ENCODE measurements around the gene FAM156A. TPM values are rescaled to one million over a fixed set of nuclear protein-coding genes. Genes with fewer than 3 reads are reported as not detected.
"Not testable (repeated sequence)": the region's sequence is repeated elsewhere in the genome, so short reads cannot be mapped to it uniquely, and the experiment has no call there.

The FAM156A gene
- total RNA-seq, 1 donor from 2014 or later: 24.6 TPM

DNA sequence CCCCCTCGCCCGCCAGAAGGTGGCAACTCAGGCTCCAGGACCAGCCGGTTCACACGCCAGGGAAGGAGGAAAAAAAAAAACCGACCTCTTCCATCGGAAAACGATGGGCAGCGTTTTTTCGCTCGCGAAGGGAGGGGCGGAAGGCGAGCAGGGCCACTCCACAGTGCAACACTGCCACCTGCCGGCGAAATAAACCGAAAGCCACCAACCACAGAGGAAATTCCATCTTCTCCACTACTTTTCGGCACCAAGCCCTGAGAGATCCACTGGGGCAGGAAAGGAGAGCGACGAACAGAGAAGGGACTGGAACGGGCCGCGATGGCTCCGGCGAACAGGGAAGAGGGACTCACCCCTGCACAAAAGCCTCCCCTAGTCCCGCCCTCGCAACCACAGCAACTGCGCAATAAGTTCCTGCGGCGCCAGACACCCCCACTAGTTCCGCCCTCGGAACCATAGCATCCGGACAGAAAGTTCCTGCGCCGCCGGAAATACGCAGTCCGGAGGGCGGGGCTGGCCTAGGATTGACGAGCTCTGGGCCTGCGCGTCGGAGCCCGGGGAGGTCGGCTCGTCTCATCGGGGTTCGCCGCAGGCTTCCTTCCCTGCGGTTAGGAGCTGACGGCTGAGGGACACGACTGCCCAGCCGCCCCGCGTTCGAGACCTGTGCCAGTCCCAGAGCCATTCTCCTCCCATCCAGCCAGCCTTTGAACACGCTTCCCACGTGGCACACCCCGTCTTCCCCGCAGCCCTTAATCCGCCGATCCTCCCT is 23.4 kb downstream of the FAM156A start:
- H3K27me3 Mint-ChIP-seq (ENCODE audit: low read depth): no peaks in the 10 kb centered on the region
- H3K27ac Mint-ChIP-seq (ENCODE audit: unreplicated experiment): peak overlapping the region; percentile 98
- no peaks in the 10 kb centered on the region for H3K36me3 Mint-ChIP-seq (ENCODE audit: low read depth)
- H3K4me3 Mint-ChIP-seq: peak overlapping the region; percentile 93
- peaks cover 11% of the 10 kb centered on the region for H3K4me1 Mint-ChIP-seq
- TF ChIP-seq, protein P1, sequence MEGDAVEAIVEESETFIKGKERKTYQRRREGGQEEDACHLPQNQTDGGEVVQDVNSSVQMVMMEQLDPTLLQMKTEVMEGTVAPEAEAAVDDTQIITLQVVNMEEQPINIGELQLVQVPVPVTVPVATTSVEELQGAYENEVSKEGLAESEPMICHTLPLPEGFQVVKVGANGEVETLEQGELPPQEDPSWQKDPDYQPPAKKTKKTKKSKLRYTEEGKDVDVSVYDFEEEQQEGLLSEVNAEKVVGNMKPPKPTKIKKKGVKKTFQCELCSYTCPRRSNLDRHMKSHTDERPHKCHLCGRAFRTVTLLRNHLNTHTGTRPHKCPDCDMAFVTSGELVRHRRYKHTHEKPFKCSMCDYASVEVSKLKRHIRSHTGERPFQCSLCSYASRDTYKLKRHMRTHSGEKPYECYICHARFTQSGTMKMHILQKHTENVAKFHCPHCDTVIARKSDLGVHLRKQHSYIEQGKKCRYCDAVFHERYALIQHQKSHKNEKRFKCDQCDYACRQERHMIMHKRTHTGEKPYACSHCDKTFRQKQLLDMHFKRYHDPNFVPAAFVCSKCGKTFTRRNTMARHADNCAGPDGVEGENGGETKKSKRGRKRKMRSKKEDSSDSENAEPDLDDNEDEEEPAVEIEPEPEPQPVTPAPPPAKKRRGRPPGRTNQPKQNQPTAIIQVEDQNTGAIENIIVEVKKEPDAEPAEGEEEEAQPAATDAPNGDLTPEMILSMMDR (conservative IDR thresholded peaks at IDR 0.05): peak; percentile 89
- no peaks in the 10 kb centered on the region for H3K9me3 Mint-ChIP-seq
- DNase-seq (ENCODE audit: low read depth, low spot score): peak; percentile 90

DNA sequence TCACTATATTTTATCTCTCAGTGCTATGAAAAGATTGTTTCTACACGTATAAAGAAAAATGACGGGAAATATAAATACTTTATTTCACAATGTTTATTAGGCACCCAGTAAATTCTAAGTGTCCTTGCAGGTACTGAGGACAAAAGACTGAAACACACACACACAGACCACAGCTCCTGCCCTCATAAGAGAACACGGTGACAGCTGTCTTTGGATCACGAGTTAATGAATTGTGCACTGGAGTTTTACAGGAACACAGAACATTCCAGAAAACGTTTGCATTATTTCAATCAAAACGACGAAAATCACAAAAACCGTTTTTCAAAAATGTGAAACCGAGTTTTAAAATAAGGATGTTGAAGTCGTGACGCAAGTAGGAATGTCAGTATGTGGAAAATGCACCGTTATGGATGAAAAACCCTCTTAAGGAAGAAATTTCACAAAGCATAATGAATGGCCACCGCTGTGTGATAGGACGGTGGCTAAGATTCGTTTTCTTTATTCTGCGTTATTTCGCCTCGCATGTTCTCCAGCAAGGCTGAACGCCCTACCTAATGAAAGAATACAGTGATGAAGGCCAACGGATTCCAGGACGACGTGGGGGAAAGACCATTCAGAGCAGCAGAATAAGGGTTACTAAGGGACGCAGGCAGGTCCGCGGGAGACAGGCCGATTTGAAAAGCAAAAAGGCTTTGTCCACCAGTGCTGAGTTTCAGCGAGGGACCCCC is 24.2 kb downstream of the FAM156A start:
- peaks cover 11% of the 10 kb centered on the region for H3K4me1 Mint-ChIP-seq
- H3K36me3 Mint-ChIP-seq (ENCODE audit: low read depth): peaks cover 3% of the 10 kb centered on the region
- no peaks in the 10 kb centered on the region for H3K27me3 Mint-ChIP-seq (ENCODE audit: low read depth)
- no peak for DNase-seq (ENCODE audit: low read depth, low spot score)
- TF ChIP-seq, protein P1 (conservative IDR thresholded peaks at IDR 0.05): no peak
- peak overlapping the region; percentile 98 for H3K27ac Mint-ChIP-seq (ENCODE audit: unreplicated experiment)
- H3K4me3 Mint-ChIP-seq: peak overlapping the region; percentile 93
- H3K9me3 Mint-ChIP-seq: no peaks in the 10 kb centered on the region

DNA sequence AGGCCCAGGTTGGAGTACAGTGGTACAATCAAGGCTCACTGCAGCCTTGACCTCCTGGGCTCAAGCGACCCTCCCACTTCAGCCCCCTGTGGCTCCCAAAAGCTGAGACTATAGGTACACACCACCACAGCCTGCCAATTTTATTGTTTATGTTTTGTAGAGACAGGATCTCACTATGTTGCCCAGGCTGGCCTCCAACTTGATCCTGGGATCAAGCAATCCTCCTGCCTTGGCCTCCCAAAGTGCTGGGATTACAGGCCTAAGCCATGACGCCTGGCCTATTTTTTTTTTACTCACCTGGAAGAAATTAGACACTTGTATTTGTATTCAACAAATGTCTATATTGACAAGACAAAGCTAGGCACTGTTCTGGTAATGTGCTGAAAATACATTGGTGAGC is 25.1 kb downstream of the FAM156A start:
- TF ChIP-seq, protein P1 (conservative IDR thresholded peaks at IDR 0.05): no peak
- peaks cover 4% of the 10 kb centered on the region for H3K36me3 Mint-ChIP-seq (ENCODE audit: low read depth)
- no peak for DNase-seq (ENCODE audit: low read depth, low spot score)
- no peak overlapping the region for H3K4me3 Mint-ChIP-seq
- H3K4me1 Mint-ChIP-seq: peaks cover 11% of the 10 kb centered on the region
- H3K27ac Mint-ChIP-seq (ENCODE audit: unreplicated experiment): no peak overlapping the region
- H3K27me3 Mint-ChIP-seq (ENCODE audit: low read depth): no peaks in the 10 kb centered on the region
- H3K9me3 Mint-ChIP-seq: no peaks in the 10 kb centered on the region

DNA sequence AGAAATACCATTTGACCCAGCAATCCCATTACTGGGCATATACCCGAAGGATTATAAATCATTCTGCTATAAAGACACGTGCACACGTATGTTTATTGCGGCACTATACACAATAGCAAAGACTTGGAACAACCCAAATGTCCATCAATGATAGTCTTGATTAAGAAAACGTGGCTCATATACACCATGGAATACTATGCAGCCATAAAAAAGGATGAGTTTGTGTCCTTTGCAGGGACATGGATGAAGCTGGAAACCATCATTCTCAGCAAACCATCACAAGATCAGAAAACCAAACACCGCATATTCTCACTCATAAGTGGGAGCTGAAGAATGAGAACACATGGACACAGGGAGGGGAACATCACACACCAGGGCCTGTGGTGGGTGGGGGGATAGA is 28.1 kb downstream of the FAM156A start:
- H3K4me3 Mint-ChIP-seq; H3K9me3 Mint-ChIP-seq; H3K27me3 Mint-ChIP-seq (ENCODE audit: low read depth); DNase-seq (ENCODE audit: low read depth, low spot score); H3K27ac Mint-ChIP-seq (ENCODE audit: unreplicated experiment); H3K36me3 Mint-ChIP-seq (ENCODE audit: low read depth); H3K4me1 Mint-ChIP-seq: not testable (repeated sequence)

DNA sequence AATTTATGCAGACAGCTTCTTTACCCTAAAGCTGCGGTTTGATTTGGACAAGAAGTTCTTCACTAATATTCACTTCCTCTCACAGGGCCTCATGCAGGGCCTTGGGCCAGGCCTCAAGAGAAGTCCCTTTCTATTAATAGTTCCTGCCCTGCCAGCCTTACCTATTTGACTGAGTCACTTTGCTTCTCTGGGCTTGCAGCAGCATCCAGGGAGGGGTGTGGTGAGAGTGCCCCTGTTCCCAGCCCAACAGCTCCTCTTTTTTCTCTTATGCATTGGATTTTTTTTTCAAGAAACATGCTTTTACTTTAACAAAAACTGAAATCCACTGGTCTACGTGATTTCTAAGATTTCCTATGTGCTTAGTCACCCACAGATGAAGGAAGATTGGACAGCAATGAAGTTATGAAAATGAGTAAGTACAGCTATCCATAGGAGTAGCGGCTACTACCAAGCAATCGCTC is 34.5 kb downstream of the FAM156A start:
- Mint-ChIP-seq H3K36me3 (ENCODE audit: low read depth) (no peaks in the 10 kb centered on the region), H3K4me3 (no peak overlapping the region), H3K4me1 (peaks cover 6% of the 10 kb centered on the region), H3K9me3 (no peaks in the 10 kb centered on the region), H3K27ac (ENCODE audit: unreplicated experiment) (peak overlapping the region; percentile 60), H3K27me3 (ENCODE audit: low read depth) (no peaks in the 10 kb centered on the region)
- no peak for DNase-seq (ENCODE audit: low read depth, low spot score)
- TF ChIP-seq, protein P1 (conservative IDR thresholded peaks at IDR 0.05): no peak

DNA sequence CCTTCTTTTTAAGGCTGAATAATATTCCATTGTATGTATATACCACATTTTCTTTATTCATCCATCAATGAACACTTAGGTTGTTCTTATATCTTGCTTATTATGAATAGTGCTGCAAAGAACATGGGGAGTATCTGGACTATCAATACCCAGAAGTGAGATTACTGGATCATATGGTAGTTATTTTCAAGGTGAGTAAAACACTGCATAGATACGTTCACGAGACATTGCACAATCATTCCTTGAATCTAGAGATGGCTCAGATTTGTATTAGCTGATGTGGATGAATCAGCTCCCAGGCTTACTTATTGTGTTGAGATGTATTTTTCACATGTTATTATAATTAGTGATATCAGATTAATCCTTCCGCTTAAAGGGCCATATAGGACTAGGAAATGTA is 43.6 kb downstream of the FAM156A start:
- H3K27ac Mint-ChIP-seq (ENCODE audit: unreplicated experiment); DNase-seq (ENCODE audit: low read depth, low spot score): not testable (repeated sequence)

DNA sequence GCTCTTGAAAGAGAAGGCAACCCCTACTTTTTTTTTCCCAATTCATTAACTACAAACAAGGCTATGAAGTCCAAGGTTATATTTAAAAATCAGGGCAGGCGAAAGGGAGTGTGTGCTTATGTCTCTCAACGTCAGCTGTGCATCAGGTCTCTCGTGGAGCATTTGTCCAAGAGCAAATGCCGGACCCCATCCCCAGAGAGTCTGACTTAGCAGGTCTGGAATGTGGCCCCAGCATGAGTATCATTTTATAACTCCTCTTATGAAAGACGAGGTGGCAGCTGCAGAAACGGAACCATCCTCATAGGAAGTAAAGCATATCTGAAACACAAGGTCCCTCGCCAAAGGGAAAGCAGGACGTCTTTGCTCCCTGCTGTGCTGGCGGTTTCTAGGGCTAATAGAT is 44.6 kb downstream of the FAM156A start:
- H3K27ac Mint-ChIP-seq (ENCODE audit: unreplicated experiment); H3K4me3 Mint-ChIP-seq; H3K4me1 Mint-ChIP-seq; H3K36me3 Mint-ChIP-seq (ENCODE audit: low read depth); H3K9me3 Mint-ChIP-seq; H3K27me3 Mint-ChIP-seq (ENCODE audit: low read depth); DNase-seq (ENCODE audit: low read depth, low spot score): not testable (repeated sequence)

More for the DNA sequence above, 43.6 kb downstream of the FAM156A start:
- not testable (repeated sequence) for H3K4me3 Mint-ChIP-seq; H3K36me3 Mint-ChIP-seq (ENCODE audit: low read depth); H3K27me3 Mint-ChIP-seq (ENCODE audit: low read depth); H3K9me3 Mint-ChIP-seq; H3K4me1 Mint-ChIP-seq

DNA sequence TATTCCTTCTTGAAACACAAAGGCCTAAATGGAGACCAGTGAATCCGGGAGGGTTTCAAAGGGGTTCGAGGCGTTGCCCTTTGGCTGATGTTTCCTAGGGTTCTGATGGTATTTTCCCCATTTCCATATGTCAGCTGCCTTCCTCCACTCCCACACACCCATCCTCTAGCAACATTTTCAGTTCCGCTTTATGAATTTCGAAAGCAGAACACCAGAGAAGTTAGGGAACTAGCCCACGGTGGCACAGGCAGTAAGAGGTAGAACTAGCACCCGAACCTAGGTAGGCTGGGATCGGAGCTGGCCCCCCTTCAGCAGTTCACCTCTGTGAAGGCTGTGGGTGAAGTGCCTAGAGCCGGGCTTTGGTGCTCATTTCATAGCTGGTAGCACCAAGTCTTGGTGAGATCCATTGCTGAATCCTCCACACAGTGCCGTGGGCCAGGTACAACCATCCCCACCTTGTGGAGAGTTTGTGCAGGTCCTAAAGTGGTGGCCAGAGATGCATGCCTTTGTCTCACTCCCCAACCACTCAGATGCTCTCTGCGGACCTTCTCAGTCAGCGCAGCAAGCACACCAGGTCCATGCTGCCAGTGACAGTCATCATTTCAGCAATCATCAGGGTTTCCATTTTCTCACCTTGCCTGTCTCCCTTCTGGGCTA is 48.9 kb downstream of the FAM156A start:
- H3K36me3 Mint-ChIP-seq (ENCODE audit: low read depth); H3K9me3 Mint-ChIP-seq; H3K27me3 Mint-ChIP-seq (ENCODE audit: low read depth); DNase-seq (ENCODE audit: low read depth, low spot score); H3K4me3 Mint-ChIP-seq; H3K27ac Mint-ChIP-seq (ENCODE audit: unreplicated experiment); H3K4me1 Mint-ChIP-seq: not testable (repeated sequence)

DNA sequence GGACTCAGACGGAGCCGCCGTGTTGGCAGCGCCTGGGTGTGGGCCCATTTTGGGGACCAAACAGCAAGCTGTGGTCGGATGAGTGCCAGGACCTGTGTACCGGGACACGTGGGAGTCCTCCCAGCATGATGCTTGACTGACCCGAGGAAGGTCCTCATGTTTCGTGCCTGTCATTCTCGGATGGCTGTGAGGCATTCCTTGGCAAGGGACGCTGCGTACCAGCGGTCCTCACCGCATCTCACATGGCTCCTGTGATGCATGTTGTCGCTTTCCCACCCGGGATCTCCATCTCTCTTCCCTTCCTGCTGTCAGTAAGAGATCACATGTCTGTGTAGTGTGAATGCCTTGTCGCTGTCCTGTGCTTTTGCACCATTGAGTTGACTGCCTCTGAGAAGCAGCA is 50.4 kb downstream of the FAM156A start:
- H3K27ac Mint-ChIP-seq (ENCODE audit: unreplicated experiment); H3K36me3 Mint-ChIP-seq (ENCODE audit: low read depth); H3K4me3 Mint-ChIP-seq; DNase-seq (ENCODE audit: low read depth, low spot score); H3K9me3 Mint-ChIP-seq; H3K4me1 Mint-ChIP-seq; H3K27me3 Mint-ChIP-seq (ENCODE audit: low read depth): not testable (repeated sequence)

All from neural crest cell (in vitro differentiated cells).